OCI-LY1 (cell line): ENCODE results near the gene SOX13.

Experiments used
- EZH2 ChIP-seq: fragments of 200-600 bp; sonication (generic), shearing (Covaris generic); IDR thresholded peaks from 2 replicates; pipeline ENCODE4 v1.8.0; 2017; ENCODE audit warnings: borderline replicate concordance, mixed run types, mild to moderate bottlenecking, antibody characterized with exemption, low read length, moderate library complexity, mixed read lengths
- TF ChIP-seq, protein P1 (sequence below): fragments of 200-600 bp; sonication (generic), shearing (Covaris generic); IDR thresholded peaks from 2 replicates; pipeline ENCODE4 v1.5.1; 2017; ENCODE audit warnings: mild to moderate bottlenecking, antibody characterized with exemption, low read length, moderate library complexity, mixed read lengths

GRCh38 chr1:204075890-204076846 is 3.3 kb downstream of the SOX13 start:
- TF ChIP-seq, protein P1, sequence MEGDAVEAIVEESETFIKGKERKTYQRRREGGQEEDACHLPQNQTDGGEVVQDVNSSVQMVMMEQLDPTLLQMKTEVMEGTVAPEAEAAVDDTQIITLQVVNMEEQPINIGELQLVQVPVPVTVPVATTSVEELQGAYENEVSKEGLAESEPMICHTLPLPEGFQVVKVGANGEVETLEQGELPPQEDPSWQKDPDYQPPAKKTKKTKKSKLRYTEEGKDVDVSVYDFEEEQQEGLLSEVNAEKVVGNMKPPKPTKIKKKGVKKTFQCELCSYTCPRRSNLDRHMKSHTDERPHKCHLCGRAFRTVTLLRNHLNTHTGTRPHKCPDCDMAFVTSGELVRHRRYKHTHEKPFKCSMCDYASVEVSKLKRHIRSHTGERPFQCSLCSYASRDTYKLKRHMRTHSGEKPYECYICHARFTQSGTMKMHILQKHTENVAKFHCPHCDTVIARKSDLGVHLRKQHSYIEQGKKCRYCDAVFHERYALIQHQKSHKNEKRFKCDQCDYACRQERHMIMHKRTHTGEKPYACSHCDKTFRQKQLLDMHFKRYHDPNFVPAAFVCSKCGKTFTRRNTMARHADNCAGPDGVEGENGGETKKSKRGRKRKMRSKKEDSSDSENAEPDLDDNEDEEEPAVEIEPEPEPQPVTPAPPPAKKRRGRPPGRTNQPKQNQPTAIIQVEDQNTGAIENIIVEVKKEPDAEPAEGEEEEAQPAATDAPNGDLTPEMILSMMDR: no peak
- no peak for TF ChIP-seq EZH2
